CD4-positive, alpha-beta T cell (primary cell): ENCODE data around the gene TMEM181. TPM values are rescaled to one million over a fixed set of nuclear protein-coding genes. Genes with fewer than 3 reads are reported as not detected.
"Not testable (repeated sequence)": the region's sequence is repeated elsewhere in the genome, so short reads cannot be mapped to it uniquely, and the experiment has no call there.

Experiments
- ATAC-seq: fragments of 200-7000 bp; cut with Tn5 transposase; one replicate; pipeline ENCODE4 v1.10.0; 2022; ENCODE audit warnings: mild to moderate bottlenecking; ENCODE audit not compliant: poor library complexity
- CTCF ChIA-PET: fragments of 350-600 bp; sonication (Branson Sonifier 250); formaldehyde crosslinking; loops from one replicate; lab custom pipeline; 2021; ENCODE audit warnings: antibody characterized with exemption, inconsistent platforms; lab: Charles Lee
- POLR2A ChIA-PET: fragments of 350-600 bp; sonication (Branson Sonifier 250); formaldehyde crosslinking; loops from one replicate; lab custom pipeline; 2021; ENCODE audit warnings: antibody characterized with exemption, inconsistent platforms; lab: Charles Lee
- DNase-seq, 14 experiments: peaks; one replicate each; pipeline ENCODE4 v3.0.0-alpha.2; 2013 to 2020; ENCODE audit warnings: mixed read lengths in 2 of 14
- H3K27ac ChIP-seq, 2 donors: one replicate each; pipeline versions ENCODE4 v1.5.1 to v1.7.0; 2013; ENCODE audit warnings: low read length in 2 of 2, low read depth in 1 of 2, mild to moderate bottlenecking in 1 of 2
- H3K27me3 ChIP-seq, 2 experiments: 1 replicate in 1 of 2; 2 replicates in 1 of 2; pipeline versions ENCODE4 v1.6.1 to v1.7.0; 2013; ENCODE audit warnings: low read length in 2 of 2, control low read depth in 1 of 2, mild to moderate bottlenecking in 1 of 2, moderate library complexity in 1 of 2; ENCODE audit not compliant: insufficient read depth in 2 of 2, control insufficient read depth in 1 of 2
- H3K36me3 ChIP-seq: one replicate; pipeline ENCODE4 v1.6.1; 2013; ENCODE audit warnings: low read length, control low read depth; ENCODE audit not compliant: insufficient read depth
- H3K4me1 ChIP-seq: one replicate; pipeline ENCODE4 v1.6.1; 2013; ENCODE audit warnings: low read length, control low read depth; ENCODE audit not compliant: insufficient read depth
- H3K4me3 ChIP-seq: one replicate; pipeline ENCODE4 v1.5.1; 2013; ENCODE audit warnings: mild to moderate bottlenecking, low read length, moderate library complexity
- H3K9me3 ChIP-seq, 2 experiments: 1 replicate in 1 of 2; 2 replicates in 1 of 2; pipeline versions ENCODE4 v1.6.1 to v1.7.0; 2013; ENCODE audit warnings: low read length in 2 of 2, mild to moderate bottlenecking in 2 of 2, control low read depth in 1 of 2, moderate library complexity in 1 of 2; ENCODE audit not compliant: control insufficient read depth in 1 of 2, insufficient read depth in 1 of 2
- H3K27ac Mint-ChIP-seq: one replicate; pipeline ENCODE4 v1.8.0; 2020; ENCODE audit warnings: mixed read lengths
- H3K27me3 Mint-ChIP-seq: one replicate; pipeline ENCODE4 v1.8.0; 2021; ENCODE audit warnings: mixed read lengths
- H3K36me3 Mint-ChIP-seq: one replicate; pipeline ENCODE4 v1.8.0; 2021; ENCODE audit warnings: low read depth, mixed read lengths
- H3K4me1 Mint-ChIP-seq: one replicate; pipeline ENCODE4 v1.8.0; 2021; ENCODE audit warnings: low read depth, mixed read lengths
- H3K4me3 Mint-ChIP-seq: one replicate; pipeline ENCODE4 v1.8.0; 2020; ENCODE audit warnings: mild to moderate bottlenecking, mixed read lengths
- H3K9me3 Mint-ChIP-seq: one replicate; pipeline ENCODE4 v1.8.0; 2020; ENCODE audit warnings: mixed read lengths
- intact Hi-C, 2 experiments: fragments of 100-400 bp; cut with DNase I in 1 of 2; cut with micrococcal nuclease in 1 of 2; formaldehyde crosslinking; loops; one replicate each; pipeline versions ENCODE4 v1.15.1 to v1.9.0; 2023 to 2025; cut with DNase I, micrococcal nuclease
- total RNA-seq, 174 experiments: library from RNA in 2 of 174; stranded (reverse) in 2 of 174; gene quantifications; one replicate each; pipeline ENCODE4 v1.2.3 and lab custom pipeline; 2021 to 2026
- TF ChIP-seq, protein P1 (sequence below): fragments of 200-600 bp; IDR thresholded peaks from one replicate; pipeline ENCODE4 v1.8.0; 2022; ENCODE audit warnings: antibody characterized with exemption, mild to moderate bottlenecking

The TMEM181 gene
- total RNA-seq, 2 experiments from 2014 or later, result 10.2 to 10.9 TPM

DNA sequence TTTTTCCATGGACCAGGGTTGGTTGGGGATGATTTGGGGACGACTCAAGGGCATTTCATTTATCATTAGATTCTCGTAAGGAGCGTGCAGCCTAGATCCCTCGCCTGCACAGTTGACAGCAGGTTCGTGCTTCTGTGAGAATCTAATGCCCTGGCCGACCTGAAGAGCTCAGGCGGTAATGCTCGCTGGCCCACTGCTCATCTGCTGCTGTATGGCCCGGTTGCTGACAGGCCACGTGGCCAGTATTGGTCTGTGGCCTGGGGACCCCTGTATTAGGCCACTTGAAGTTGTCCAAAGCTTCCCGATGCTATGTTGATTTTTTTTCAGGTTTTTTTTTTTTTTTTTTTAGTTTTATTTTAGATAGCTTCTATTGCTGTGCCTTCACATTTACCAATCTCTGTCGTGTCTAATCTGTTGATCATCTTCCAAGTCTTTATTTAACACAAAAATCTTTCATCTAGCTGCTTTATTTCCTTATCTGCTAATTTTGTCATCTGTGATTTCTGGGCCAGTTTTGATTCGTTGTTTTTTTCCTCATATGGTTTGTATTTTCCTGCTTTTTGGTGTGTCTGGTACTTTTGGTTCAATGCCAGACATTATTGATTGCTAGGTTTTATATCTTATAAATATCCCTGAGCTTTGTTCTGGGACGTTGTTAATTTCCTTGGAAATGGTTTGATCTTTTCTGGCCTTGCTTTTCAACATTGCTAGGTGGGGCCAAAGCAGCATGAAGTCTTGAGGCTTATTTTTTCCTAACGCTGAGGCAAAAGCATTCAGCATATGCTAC lies 43.6 kb downstream of the TMEM181 start:
- no peaks in the 10 kb centered on the region for H3K27me3 ChIP-seq
- TF ChIP-seq, protein P1, sequence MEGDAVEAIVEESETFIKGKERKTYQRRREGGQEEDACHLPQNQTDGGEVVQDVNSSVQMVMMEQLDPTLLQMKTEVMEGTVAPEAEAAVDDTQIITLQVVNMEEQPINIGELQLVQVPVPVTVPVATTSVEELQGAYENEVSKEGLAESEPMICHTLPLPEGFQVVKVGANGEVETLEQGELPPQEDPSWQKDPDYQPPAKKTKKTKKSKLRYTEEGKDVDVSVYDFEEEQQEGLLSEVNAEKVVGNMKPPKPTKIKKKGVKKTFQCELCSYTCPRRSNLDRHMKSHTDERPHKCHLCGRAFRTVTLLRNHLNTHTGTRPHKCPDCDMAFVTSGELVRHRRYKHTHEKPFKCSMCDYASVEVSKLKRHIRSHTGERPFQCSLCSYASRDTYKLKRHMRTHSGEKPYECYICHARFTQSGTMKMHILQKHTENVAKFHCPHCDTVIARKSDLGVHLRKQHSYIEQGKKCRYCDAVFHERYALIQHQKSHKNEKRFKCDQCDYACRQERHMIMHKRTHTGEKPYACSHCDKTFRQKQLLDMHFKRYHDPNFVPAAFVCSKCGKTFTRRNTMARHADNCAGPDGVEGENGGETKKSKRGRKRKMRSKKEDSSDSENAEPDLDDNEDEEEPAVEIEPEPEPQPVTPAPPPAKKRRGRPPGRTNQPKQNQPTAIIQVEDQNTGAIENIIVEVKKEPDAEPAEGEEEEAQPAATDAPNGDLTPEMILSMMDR, result no peak
- H3K4me1 Mint-ChIP-seq, result peaks cover 5% of the 10 kb centered on the region
- DNase-seq, result no peak
- H3K27ac Mint-ChIP-seq, result no peak overlapping the region
- H3K9me3 ChIP-seq, result no peaks in the 10 kb centered on the region
- H3K36me3 ChIP-seq, result peaks cover 77% of the 10 kb centered on the region
- intact Hi-C loops, result loop anchor here in 1 of 2 experiments (2.0 kb wide), 1 partner anchor 383 kb away; no protein-coding TSS in a partner anchor
- no peaks in the 10 kb centered on the region for H3K9me3 Mint-ChIP-seq
- POLR2A ChIA-PET, result no interaction called here
- no peaks in the 10 kb centered on the region for H3K4me1 ChIP-seq
- H3K36me3 Mint-ChIP-seq, result peaks cover 69% of the 10 kb centered on the region
- H3K4me3 ChIP-seq, result no peak overlapping the region
- no peaks in the 10 kb centered on the region for H3K27me3 Mint-ChIP-seq
- no peak overlapping the region for H3K27ac ChIP-seq
- CTCF ChIA-PET, result interaction anchor here (1.2 kb wide), 1 partner anchor 389 kb away, joined by 5 read pairs; no protein-coding TSS in a partner anchor
- no peak overlapping the region for H3K4me3 Mint-ChIP-seq
- ATAC-seq, result no peak

DNA sequence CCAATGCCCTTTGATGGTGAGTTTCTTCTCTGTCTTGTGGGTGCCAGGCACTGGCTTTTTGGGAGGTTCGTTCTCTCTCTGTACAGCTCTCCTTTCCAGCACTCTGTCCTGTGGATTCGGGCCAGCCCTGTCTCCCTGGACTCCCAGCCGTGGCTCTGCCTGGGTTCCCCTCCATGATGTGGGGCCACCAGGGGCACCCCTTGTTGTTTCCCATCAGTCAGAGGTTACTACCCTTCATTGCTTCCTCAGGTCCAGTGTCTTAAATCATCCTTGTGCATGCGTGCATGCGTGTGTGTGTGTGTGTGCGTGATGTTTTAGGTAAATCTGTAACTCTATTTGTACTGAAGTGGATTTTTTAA lies 44.1 kb downstream of the TMEM181 start:
- POLR2A ChIA-PET, result interaction anchor here (0.7 kb wide), 1 partner anchor 16 kb away, joined by 3 read pairs; no protein-coding TSS in a partner anchor

GRCh38 chr6:158605266-158605878 lies 45.5 kb downstream of the TMEM181 start:
- no peaks in the 10 kb centered on the region for H3K9me3 Mint-ChIP-seq
- intact Hi-C loops, result loop anchor here (1.0 to 2.0 kb wide), 2 partner anchors 385 to 391 kb away; no protein-coding TSS in a partner anchor
- H3K4me1 Mint-ChIP-seq, result peaks cover 5% of the 10 kb centered on the region
- Histone ChIP-seq H3K4me3 (no peak overlapping the region), H3K36me3 (peaks cover 82% of the 10 kb centered on the region), H3K9me3 (no peaks in the 10 kb centered on the region), H3K27me3 (no peaks in the 10 kb centered on the region), H3K27ac (no peak overlapping the region), H3K4me1 (no peaks in the 10 kb centered on the region)
- TF ChIP-seq, protein P1, result peak; percentile 70
- peak; percentile 85 for ATAC-seq
- POLR2A ChIA-PET, result no interaction called here
- CTCF ChIA-PET, result interaction anchor here (0.7 to 1.7 kb wide), 9 partner anchors 9 to 391 kb away, joined by 3 to 10 read pairs (median 4); no protein-coding TSS in a partner anchor
- peak overlapping the region; percentile 39 for H3K27ac Mint-ChIP-seq
- no peaks in the 10 kb centered on the region for H3K27me3 Mint-ChIP-seq
- peak; percentile 30 to 75 (median 52) for DNase-seq
- no peak overlapping the region for H3K4me3 Mint-ChIP-seq
- peaks cover 77% of the 10 kb centered on the region for H3K36me3 Mint-ChIP-seq

More for the DNA sequence above, 44.1 kb downstream of the TMEM181 start:
- Mint-ChIP-seq H3K9me3 (no peaks in the 10 kb centered on the region), H3K4me3 (no peak overlapping the region), H3K36me3 (peaks cover 73% of the 10 kb centered on the region), H3K27me3 (no peaks in the 10 kb centered on the region), H3K4me1 (peaks cover 5% of the 10 kb centered on the region), H3K27ac (no peak overlapping the region)
- H3K27me3 ChIP-seq, result no peaks in the 10 kb centered on the region
- H3K4me3 ChIP-seq, result no peak overlapping the region
- no peaks in the 10 kb centered on the region for H3K9me3 ChIP-seq
- CTCF ChIA-PET, result interaction anchor here (1.2 to 1.4 kb wide), 3 partner anchors 9 to 390 kb away, joined by 4 to 5 read pairs (median 5); no protein-coding TSS in a partner anchor
- no peak for DNase-seq
- H3K4me1 ChIP-seq, result no peaks in the 10 kb centered on the region
- peaks cover 80% of the 10 kb centered on the region for H3K36me3 ChIP-seq
- ATAC-seq, result no peak
- H3K27ac ChIP-seq, result no peak overlapping the region
- intact Hi-C loops, result loop anchor here in 1 of 2 experiments (2.0 kb wide), 1 partner anchor 383 kb away; no protein-coding TSS in a partner anchor
- TF ChIP-seq, protein P1, result no peak

GRCh38 chr6:158606011-158606410 lies 46.1 kb downstream of the TMEM181 start:
- H3K4me1 Mint-ChIP-seq, H3K9me3 ChIP-seq, H3K27me3 ChIP-seq, DNase-seq, intact Hi-C loops, POLR2A ChIA-PET, H3K27me3 Mint-ChIP-seq, H3K4me1 ChIP-seq, H3K4me3 Mint-ChIP-seq, H3K4me3 ChIP-seq, ATAC-seq, H3K27ac ChIP-seq, H3K9me3 Mint-ChIP-seq: not testable (repeated sequence)
- CTCF ChIA-PET, result interaction anchor here (0.7 to 1.7 kb wide), 6 partner anchors 9 to 392 kb away, joined by 3 to 10 read pairs (median 4); no protein-coding TSS in a partner anchor
- Mint-ChIP-seq H3K27ac (peak overlapping the region; percentile 39), H3K36me3 (peaks cover 80% of the 10 kb centered on the region)
- peaks cover 88% of the 10 kb centered on the region for H3K36me3 ChIP-seq
